ENCODE data around the gene GOLGA8A. TPM values are rescaled to one million over a fixed set of nuclear protein-coding genes. Genes with fewer than 3 reads are reported as not detected.

Gene GOLGA8A
- total and polyA plus RNA-seq, 12 donors: 5.6 to 169 (median 27.5) TPM

- H3K9me3 ChIP-seq (replicated peaks in 1 of 3): no peaks in the 10 kb centered on the region
- H3K27ac ChIP-seq: no peak overlapping the region
- no peak for DNase-seq
- no peaks in the 10 kb centered on the region for H3K4me1 ChIP-seq (replicated peaks in 1 of 2)
- WGBS, 4 donors: 61 to 68% (median 64%) methylated on average over 2 of the region's 2 CpGs
- no peaks in the 10 kb centered on the region for H3K27me3 ChIP-seq
- intact Hi-C loops (cut with DNase I): no loop called here
- H3K36me3 ChIP-seq (replicated peaks in 1 of 2): no peaks in the 10 kb centered on the region
- no peak overlapping the region for H3K4me3 ChIP-seq
- no peak for TF ChIP-seq POLR2A (IDR thresholded peaks at IDR 0.05)
- TF ChIP-seq CTCF (IDR thresholded peaks at IDR 0.05): no peak
Measured at GRCh38 chr15:34472947-34473346, 35.3 kb upstream of the GOLGA8A start.

- TF ChIP-seq POLR2A (IDR thresholded peaks at IDR 0.05) (no peak), CTCF (IDR thresholded peaks at IDR 0.05) (no peak)
- 30 to 42% (median 39%) methylated on average over 1 of the region's 1 CpG for WGBS, 4 donors
- no peak overlapping the region for H3K27ac ChIP-seq
Measured at GRCh38 chr15:34470892-34471291, 33.3 kb upstream of the GOLGA8A start.

GRCh38 chr15:34470091-34470490, 32.5 kb upstream of the GOLGA8A start:
- Histone ChIP-seq H3K27me3 (no peaks in the 10 kb centered on the region), H3K4me3 (no peak overlapping the region), H3K36me3 (replicated peaks in 1 of 2) (no peaks in the 10 kb centered on the region), H3K4me1 (replicated peaks in 1 of 2) (no peaks in the 10 kb centered on the region), H3K27ac (no peak overlapping the region), H3K9me3 (replicated peaks in 1 of 3) (no peaks in the 10 kb centered on the region)
- no peak for DNase-seq
- 72 to 100% (median 78%) methylated on average over 3 of the region's 3 CpGs for WGBS, 4 donors
- TF ChIP-seq POLR2A (IDR thresholded peaks at IDR 0.05) (no peak), CTCF (IDR thresholded peaks at IDR 0.05) (no peak)
- intact Hi-C loops (cut with DNase I): no loop called here

More at GRCh38 chr15:34470892-34471291, 33.3 kb upstream of the GOLGA8A start:
- Histone ChIP-seq H3K4me3 (no peak overlapping the region), H3K9me3 (replicated peaks in 1 of 3) (no peaks in the 10 kb centered on the region), H3K27me3 (no peaks in the 10 kb centered on the region), H3K4me1 (replicated peaks in 1 of 2) (no peaks in the 10 kb centered on the region), H3K36me3 (replicated peaks in 1 of 2) (no peaks in the 10 kb centered on the region)
- intact Hi-C loops (cut with DNase I): no loop called here
- no peak for DNase-seq

- Histone ChIP-seq H3K4me1 (replicated peaks in 1 of 2) (no peaks in the 10 kb centered on the region), H3K27ac (no peak overlapping the region), H3K36me3 (replicated peaks in 1 of 2) (no peaks in the 10 kb centered on the region), H3K27me3 (no peaks in the 10 kb centered on the region), H3K9me3 (replicated peaks in 1 of 3) (no peaks in the 10 kb centered on the region), H3K4me3 (no peak overlapping the region)
- DNase-seq: no peak
- WGBS, 4 donors: 83 to 94% (median 88%) methylated on average over 1 of the region's 1 CpG
- intact Hi-C loops (cut with DNase I): no loop called here
- TF ChIP-seq POLR2A (IDR thresholded peaks at IDR 0.05) (no peak), CTCF (IDR thresholded peaks at IDR 0.05) (no peak)
Measured at GRCh38 chr15:34461730-34462129, 24.1 kb upstream of the GOLGA8A start.

Data from adrenal gland (tissue), 12 donors.